ENCODE results near the gene CFAP57.

Gene CFAP57

GRCh38 chr1:43303471-43304313 lies 131.6 kb downstream of the CFAP57 start:
- Histone ChIP-seq H3K4me1 (ENCODE audit: insufficient read depth, low read length) (0 out of 2 replicates have a peak, but pooled peaks cover 3% of the 10 kb centered on the region), H3K9me3 (ENCODE audit: insufficient read depth, low read depth, low read length) (no peaks in the 10 kb centered on the region), H3K36me3 (ENCODE audit: insufficient read depth, low read length) (no peaks in the 10 kb centered on the region), H3K9ac (ENCODE audit: low read depth, low read length) (no peak overlapping the region), H3K27me3 (ENCODE audit: insufficient read depth, low read length) (no peaks in the 10 kb centered on the region), H3K4me3 (ENCODE audit: low read length) (no peak overlapping the region), H3K27ac (ENCODE audit: low read depth, low read length) (no peak overlapping the region)
- WGBS = 92% methylated on average over 8 of the region's 8 CpGs
